Right lobe of liver (tissue), 4 donors: Measurements from ENCODE around the gene PCDH15.

Experiments
- CTCF ChIP-seq, 4 donors: fragments of 200-600 bp in 3 of 4; fragments of 450-650 bp in 1 of 4; IDR thresholded peaks; one replicate each; pipeline versions ENCODE4 v1.5.1 to v1.8.0; 2016 to 2022; ENCODE audit warnings: antibody characterized with exemption in 4 of 4, mild to moderate bottlenecking in 2 of 4
- POLR2A ChIP-seq: fragments of 450-650 bp; IDR thresholded peaks from one replicate; pipeline ENCODE4 v1.6.1; 2017; ENCODE audit warnings: antibody characterized with exemption, mild to moderate bottlenecking
- donor health status: DM: no; HTN: no; CAD: no.
- donor health status: DM: no; HTN: no; CAD: no.
- donor health status: DM: no; HTN: yes; CAD: no.

GRCh38 chr10:54096892-54097291 lies 704.1 kb downstream of the PCDH15 start:
- TF ChIP-seq CTCF (IDR thresholded peaks at IDR 0.05) = no peak
- no peak for TF ChIP-seq POLR2A
